H1 (cell line): ENCODE data around the gene CHRDL2. TPM values are rescaled to one million over a fixed set of nuclear protein-coding genes. Genes with fewer than 3 reads are reported as not detected.

Experiments used
- CTCF ChIA-PET: fragments of 300-600 bp; sonication (Branson Sonifier 250); formaldehyde crosslinking; loops from one replicate; lab custom pipeline; 2021; ENCODE audit not compliant: partially characterized antibody; lab: Charles Lee
- POLR2A ChIA-PET: fragments of 300-600 bp; sonication (Branson Sonifier 250); formaldehyde crosslinking; loops from one replicate; lab custom pipeline; 2021; ENCODE audit warnings: inconsistent platforms; ENCODE audit not compliant: partially characterized antibody; lab: Charles Lee
- DNase-seq, 2 experiments: peaks; one replicate each; pipeline versions ENCODE4 v3.0.0 to v3.0.0-alpha.2; 2010 to 2022; ENCODE audit warnings: low spot score in 2 of 2, low read depth in 1 of 2, mixed read lengths in 1 of 2
- FAIRE-seq: peaks from 2 replicates; lab custom pipeline; 2011; peaks lifted over from hg19 to GRCh38; lab: Jason Lieb, UNC
- H2AFZ ChIP-seq: 2 replicates; pipeline ENCODE4 v1.8.1; 2012; ENCODE audit warnings: low read length, inconsistent platforms
- H2AK5ac ChIP-seq: 2 replicates; pipeline ENCODE4 v1.6.1; 2013; ENCODE audit warnings: low read depth, low read length
- H2BK120ac ChIP-seq: replicated peaks from 2 replicates; pipeline ENCODE3; 2013; ENCODE audit warnings: low read depth, low read length, inconsistent platforms
- H2BK12ac ChIP-seq: 2 replicates; pipeline ENCODE4 v1.6.1; 2013; ENCODE audit warnings: low read depth, low read length
- H2BK15ac ChIP-seq: 2 replicates; pipeline ENCODE4 v1.6.1; 2013; ENCODE audit warnings: low read length
- H2BK20ac ChIP-seq: 2 replicates; pipeline ENCODE4 v1.6.1; 2013; ENCODE audit warnings: low read length
- H2BK5ac ChIP-seq: 2 replicates; pipeline ENCODE4 v1.6.1; 2013; ENCODE audit warnings: low read depth, low read length
- H3K14ac ChIP-seq: 2 replicates; pipeline ENCODE4 v1.6.1; 2013; ENCODE audit warnings: inconsistent platforms; ENCODE audit not compliant: insufficient read length
- H3K18ac ChIP-seq: 2 replicates; pipeline ENCODE4 v1.6.1; 2013; ENCODE audit warnings: low read length; ENCODE audit errors: extremely low read depth
- H3K23ac ChIP-seq: 2 replicates; pipeline ENCODE4 v1.6.1; 2013; ENCODE audit warnings: inconsistent platforms; ENCODE audit not compliant: insufficient read length
- H3K23me2 ChIP-seq: 2 replicates; pipeline ENCODE4 v1.6.1; 2013; ENCODE audit warnings: low read depth, low read length
- H3K27ac ChIP-seq: 2 replicates; pipeline ENCODE4 v1.6.1; 2011; ENCODE audit warnings: low read depth, low read length, inconsistent platforms
- H3K27me3 ChIP-seq, 4 experiments: replicated peaks in 1 of 4; 1 replicate in 1 of 4; 2 replicates in 3 of 4; pipeline versions ENCODE4 v1.6.1 to v1.8.1; 2011 to 2013; ENCODE audit warnings: low read length in 3 of 4, mild to moderate bottlenecking in 3 of 4, inconsistent platforms in 2 of 4, mixed read lengths in 2 of 4, moderate library complexity in 1 of 4; ENCODE audit not compliant: control insufficient read depth in 3 of 4, insufficient read depth in 3 of 4; ENCODE audit errors: extremely low read depth in 1 of 4
- H3K36me3 ChIP-seq, 4 experiments: 2 replicates each; pipeline versions ENCODE4 v1.6.1 to v1.8.1; 2011 to 2013; ENCODE audit warnings: mild to moderate bottlenecking in 4 of 4, low read length in 3 of 4, moderate library complexity in 2 of 4, control low read depth in 1 of 4, inconsistent platforms in 1 of 4; ENCODE audit not compliant: insufficient read depth in 4 of 4, control insufficient read depth in 2 of 4
- H3K4ac ChIP-seq: replicated peaks from 2 replicates; pipeline ENCODE3; 2013; ENCODE audit warnings: low read length, low read depth, mixed read lengths, inconsistent platforms; ENCODE audit not compliant: insufficient read length
- H3K4me1 ChIP-seq, 4 experiments: replicated peaks in 1 of 4; 1 replicate in 1 of 4; 2 replicates in 3 of 4; pipeline versions ENCODE4 v1.6.1 to v1.8.1; 2011 to 2013; ENCODE audit warnings: low read length in 3 of 4, inconsistent platforms in 2 of 4, mixed read lengths in 1 of 4; ENCODE audit not compliant: insufficient read depth in 4 of 4, control insufficient read depth in 3 of 4
- H3K4me2 ChIP-seq, 2 experiments: 2 replicates each; pipeline versions ENCODE4 v1.6.1 to v1.8.1; 2011 to 2013; ENCODE audit warnings: low read depth in 2 of 2, low read length in 2 of 2, control low read depth in 1 of 2, inconsistent platforms in 1 of 2, mild to moderate bottlenecking in 1 of 2; ENCODE audit not compliant: insufficient read depth in 1 of 2
- H3K4me3 ChIP-seq, 4 experiments: fragments of 200-600, 300-600 bp in 1 of 4; sonication (generic), shearing (Covaris generic), sonication (Bioruptor Twin) in 1 of 4; 2 replicates each; pipeline versions ENCODE4 v1.5.1 to v1.8.1; 2011 to 2016; ENCODE audit warnings: low read length in 4 of 4, low read depth in 3 of 4, control low read depth in 2 of 4, inconsistent platforms in 2 of 4, mild to moderate bottlenecking in 2 of 4, mixed read lengths in 1 of 4, moderate library complexity in 1 of 4; ENCODE audit not compliant: insufficient read depth in 2 of 4; ENCODE audit errors: extremely low read depth in 1 of 4
- H3K56ac ChIP-seq: replicated peaks from 2 replicates; pipeline ENCODE3; 2013; ENCODE audit warnings: low read depth, mild to moderate bottlenecking, mixed read lengths, low read length, inconsistent platforms; ENCODE audit not compliant: insufficient read length
- H3K79me1 ChIP-seq: 2 replicates; pipeline ENCODE4 v1.6.1; 2013; ENCODE audit warnings: low read depth, low read length, control low read depth
- H3K79me2 ChIP-seq, 2 experiments: 2 replicates each; pipeline versions ENCODE4 v1.6.1 to v1.8.1; 2012 to 2013; ENCODE audit warnings: low read length in 2 of 2, mild to moderate bottlenecking in 2 of 2, inconsistent platforms in 1 of 2; ENCODE audit not compliant: insufficient read depth in 2 of 2, control insufficient read depth in 1 of 2
- H3K9ac ChIP-seq, 4 experiments: replicated peaks in 1 of 4; 1 replicate in 1 of 4; 2 replicates in 3 of 4; pipeline versions ENCODE4 v1.6.1 to v1.8.1; 2011 to 2013; ENCODE audit warnings: low read depth in 3 of 4, low read length in 3 of 4, control low read depth in 2 of 4, mild to moderate bottlenecking in 2 of 4, moderate library complexity in 2 of 4, inconsistent platforms in 1 of 4; ENCODE audit errors: extremely low read depth in 1 of 4
- H3K9me3 ChIP-seq, 2 experiments: 2 replicates each; pipeline versions ENCODE4 v1.6.1 to v1.8.1; 2012 to 2013; ENCODE audit warnings: mild to moderate bottlenecking in 2 of 2, moderate library complexity in 2 of 2, control low read depth in 1 of 2, inconsistent platforms in 1 of 2, low read depth in 1 of 2, low read length in 1 of 2, mixed read lengths in 1 of 2; ENCODE audit not compliant: insufficient read depth in 2 of 2
- H4K20me1 ChIP-seq, 2 experiments: replicated peaks in 1 of 2; 2 replicates each; pipeline versions ENCODE3 to v1.8.1; 2011 to 2013; ENCODE audit warnings: inconsistent platforms in 2 of 2, low read length in 2 of 2, mild to moderate bottlenecking in 1 of 2; ENCODE audit not compliant: insufficient read depth in 2 of 2, control insufficient read depth in 1 of 2
- H4K5ac ChIP-seq: 2 replicates; pipeline ENCODE4 v1.6.1; 2013; ENCODE audit warnings: low read length, low read depth, mixed read lengths, inconsistent platforms; ENCODE audit not compliant: insufficient read length
- H4K8ac ChIP-seq: 2 replicates; pipeline ENCODE4 v1.8.0; 2013; ENCODE audit warnings: mild to moderate bottlenecking, moderate library complexity, low read length, inconsistent platforms; ENCODE audit not compliant: insufficient read depth; ENCODE audit errors: extremely low read depth
- H4K91ac ChIP-seq: replicated peaks from 2 replicates; pipeline ENCODE3; 2013; ENCODE audit warnings: low read length, mixed read lengths, inconsistent platforms; ENCODE audit not compliant: insufficient read length
- ATF2 ChIP-seq: IDR thresholded peaks from 2 replicates; pipeline ENCODE4 v1.6.1; 2012; ENCODE audit warnings: low read length, inconsistent platforms
- BACH1 ChIP-seq: IDR thresholded peaks from 2 replicates; pipeline ENCODE4 v1.6.1; 2012; ENCODE audit warnings: low read length, improper control_type of control experiment
- BRCA1 ChIP-seq: IDR thresholded peaks from 2 replicates; pipeline ENCODE4 v1.6.1; 2012; ENCODE audit warnings: low read depth, low read length, improper control_type of control experiment
- CBX5 ChIP-seq: fragments of 300-800, 300-1000 bp; sonication (generic); IDR thresholded peaks from 2 replicates; pipeline ENCODE4 v1.7.1; 2016; ENCODE audit warnings: antibody characterized with exemption, low read length, low read depth
- CHD1 ChIP-seq: IDR thresholded peaks from 2 replicates; pipeline ENCODE4 v1.6.1; 2012; ENCODE audit warnings: low read depth, low read length, improper control_type of control experiment
- CTBP2 ChIP-seq: IDR thresholded peaks from 2 replicates; pipeline ENCODE4 v1.7.0; 2011; ENCODE audit warnings: borderline replicate concordance, mild to moderate bottlenecking, moderate library complexity, mixed read lengths, low read length; ENCODE audit not compliant: insufficient read depth, insufficient read length
- NRF1 ChIP-seq: IDR thresholded peaks from 2 replicates; pipeline ENCODE4 v1.6.1; 2011; ENCODE audit warnings: mild to moderate bottlenecking, low read depth, low read length, improper control_type of control experiment
- POLR2AphosphoS5 ChIP-seq: IDR thresholded peaks from 2 replicates; pipeline ENCODE4 v1.6.1; 2011; ENCODE audit warnings: low read depth, low read length
- RAD21 ChIP-seq, 2 experiments: IDR thresholded peaks in 1 of 2; conservative IDR thresholded peaks in 1 of 2; 2 replicates each; pipeline ENCODE4 v1.6.1; 2011; ENCODE audit warnings: low read depth in 2 of 2, low read length in 2 of 2, improper control_type of control experiment in 1 of 2, inconsistent platforms in 1 of 2, mild to moderate bottlenecking in 1 of 2, moderate library complexity in 1 of 2
- RNF2 ChIP-seq: fragments of 200-900, 300-1000 bp; sonication (generic); IDR thresholded peaks from 2 replicates; pipeline ENCODE4 v1.7.1; 2016; ENCODE audit warnings: borderline replicate concordance, low read depth, mild to moderate bottlenecking, antibody characterized with exemption, low read length; ENCODE audit not compliant: poor library complexity, severe bottlenecking; ENCODE audit errors: missing control alignments
- SIRT6 ChIP-seq: IDR thresholded peaks from one replicate; pipeline ENCODE4 v1.7.1; 2012; ENCODE audit warnings: low read length, inconsistent platforms
- WGBS, 2 experiments: shearing (Covaris generic) in 1 of 2; methylation state at CpG; one replicate each; pipeline versions ENCODE4 v1.1.6 to v1.1.7; 2013 to 2015; ENCODE audit warnings: low lambda C conversion rate in 2 of 2, mixed read lengths in 2 of 2, inconsistent platforms in 1 of 2, low coverage in 1 of 2, missing lambda C conversion rate in 1 of 2; ENCODE audit not compliant: insufficient replicate concordance in 2 of 2, insufficient coverage in 1 of 2, insufficient read length in 1 of 2; ENCODE audit errors: extremely low coverage in 1 of 2, missing lambda C conversion rate in 1 of 2; 5-methylcytosine and 5-hydroxymethylcytosine counted together
- polyA plus RNA-seq, 7 experiments: library from polyadenylated mRNA; depleted of rRNA in 3 of 7; stranded (reverse) in 5 of 7; unstranded in 2 of 7; fragments of >200 nt in 5 of 7; fragments of 200-250 nt in 2 of 7; gene quantifications; 1 replicate in 5 of 7; 2 replicates in 1 of 7; 4 replicates in 1 of 7; pipeline versions ENCODE4 v1.2.1 to v1.2.3, GENCODE V29; 2011 to 2013; ENCODE audit warnings: missing spikeins in 2 of 7, mixed read lengths in 2 of 7
- total RNA-seq: library from RNA; stranded (reverse); fragmentation: NEBNext Ultra II Directional; extraction: Animal tissue kit (Norgen Biotek cat#: 25700); gene quantifications from 2 replicates; pipeline ENCODE4 v1.2.1, GENCODE V29; 2021

Gene CHRDL2
- total and polyA plus RNA-seq, 2 of the 8 experiments (the other 6 are each of a cell fraction or from before 2014, with no cell fraction given), result 0.26 to 0.48 TPM

GRCh38 chr11:74697722-74698121 is 33.5 kb downstream of the CHRDL2 start:
- Histone ChIP-seq H2BK120ac (no peak overlapping the region), H3K4me2 (peak overlapping the region in 1 of 2 experiments; percentile 61; a peak in 1 of 4 replicates), H3K27ac (no peak overlapping the region), H3K79me2 (no peaks in the 10 kb centered on the region), H3K36me3 (no peaks in the 10 kb centered on the region), H2AK5ac (no peak overlapping the region; the same call in 1 of the 2 replicates), H3K56ac (no peak overlapping the region), H2BK12ac (peak overlapping the region; percentile 90; the same call in 1 of the 2 replicates), H3K14ac (no peak overlapping the region), H3K9ac (peak overlapping the region in 1 of 4 experiments; percentile 27; a peak in 1 of 7 replicates), H3K23me2 (no peaks in the 10 kb centered on the region; the same call in 1 of the 2 replicates), H3K23ac (no peak overlapping the region), H3K79me1 (no peaks in the 10 kb centered on the region), H3K4ac (no peak overlapping the region), H4K20me1 (no peaks in the 10 kb centered on the region), H4K8ac (no peak overlapping the region), H3K4me1 (peaks cover 0 to 11% (median 4%) of the 10 kb centered on the region in 4 experiments; a peak in 3 of 7 replicates), H4K5ac (no peak overlapping the region), H3K9me3 (no peaks in the 10 kb centered on the region), H4K91ac (peak overlapping the region; percentile 12), H2BK5ac (no peak overlapping the region), H3K18ac (no peak overlapping the region), H3K4me3 (no peak overlapping the region), H2BK15ac (peak overlapping the region; percentile 55; the same call in 1 of the 2 replicates), H3K27me3 (no peaks in the 10 kb centered on the region; a peak in 2 of 7 replicates), H2AFZ (peak overlapping the region; percentile 43; the same call in 1 of the 2 replicates), H2BK20ac (no peak overlapping the region)
- POLR2A ChIA-PET, result interaction anchor here (1.0 kb wide), 1 partner anchor 15 kb away, joined by 3 read pairs; no protein-coding TSS in a partner anchor
- DNase-seq (no peak), FAIRE-seq (no peak)
- CTCF ChIA-PET, result interaction anchor here (0.6 to 16.5 kb wide), 4 partner anchors 27 to 305 kb away, joined by 3 to 348 read pairs (median 8); no protein-coding TSS in a partner anchor
- 89% methylated on average over 3 of the region's 4 CpGs; no CpG with 5 or more reads in 1 of the 2 experiments for WGBS, 2 experiments
- TF ChIP-seq SIRT6 (no peak), NRF1 (no peak), CTBP2 (no peak), RNF2 (no peak), RAD21 (IDR thresholded peaks at IDR 0.05 in 1 of 2, conservative IDR thresholded peaks at IDR 0.05 in 1 of 2; ENCODE audit: low read depth in 2 of 2, low read length in 2 of 2) (no peak), POLR2AphosphoS5 (no peak), ATF2 (no peak), BRCA1 (no peak), BACH1 (no peak), CHD1 (no peak), CBX5 (no peak)
